ENCODE data around the gene HDAC9.
"Not testable (repeated sequence)": the region's sequence is repeated elsewhere in the genome, so short reads cannot be mapped to it uniquely, and the experiment has no call there.

HDAC9 gene

DNA sequence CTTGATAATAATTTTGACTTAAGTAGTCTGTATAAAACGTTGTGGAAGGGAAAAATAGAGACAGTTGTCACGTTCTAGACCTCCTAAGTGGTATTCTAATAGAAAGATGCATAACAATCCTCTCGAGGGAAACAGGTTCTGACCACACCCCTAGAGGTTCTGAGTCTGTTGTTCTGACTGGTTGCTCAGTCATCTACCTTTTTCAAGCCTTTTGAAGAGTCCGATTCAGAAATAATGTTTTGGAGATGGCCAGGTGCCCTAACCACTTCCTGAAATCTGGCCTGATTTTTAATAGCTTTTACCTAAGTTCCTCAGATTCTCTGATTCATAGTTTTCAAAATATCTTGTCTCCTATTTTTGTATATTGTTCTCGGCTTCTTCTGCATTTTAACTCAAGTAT, 175.6 kb downstream of the HDAC9 start:
- DNase-seq, result no peak

DNA sequence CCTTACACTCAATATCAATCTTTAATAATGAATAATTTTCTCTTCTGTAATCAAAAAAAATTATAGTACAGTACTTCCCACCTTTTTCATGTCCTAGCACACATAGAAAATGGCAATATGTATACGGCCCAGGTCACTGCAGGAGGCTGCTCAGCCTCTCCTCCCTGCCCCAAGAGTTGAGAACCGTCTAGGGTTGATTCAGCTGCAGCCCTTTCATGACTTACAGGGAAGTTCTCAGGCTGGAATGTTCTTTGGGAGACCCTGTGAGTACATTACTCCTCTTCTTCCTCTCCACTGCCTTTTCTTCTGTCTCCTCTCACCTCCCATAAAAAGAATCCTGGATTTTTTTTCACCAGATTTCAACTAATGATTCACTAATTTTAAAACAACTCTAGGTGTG, 180.0 kb downstream of the HDAC9 start:
- no peak for DNase-seq

DNA sequence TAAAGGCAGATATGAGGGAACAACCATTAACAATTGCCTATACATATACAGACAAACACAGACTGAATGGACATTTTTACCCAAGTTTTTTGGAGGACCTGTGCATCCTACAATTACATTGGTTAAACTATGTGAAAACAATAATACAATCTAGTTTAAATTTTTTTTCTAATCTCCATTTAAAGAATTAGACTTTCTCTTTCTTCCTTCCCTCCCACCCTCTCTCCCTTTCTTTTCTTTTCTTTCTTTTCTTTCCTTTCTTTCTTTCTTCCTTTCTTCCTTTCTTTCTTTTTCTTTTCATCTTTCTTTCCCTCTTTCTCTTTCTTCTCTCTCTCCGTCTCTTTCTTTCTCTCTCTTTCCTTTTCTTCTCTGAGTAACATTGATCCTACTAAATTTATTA, 183.7 kb downstream of the HDAC9 start:
- no peak for DNase-seq

DNA sequence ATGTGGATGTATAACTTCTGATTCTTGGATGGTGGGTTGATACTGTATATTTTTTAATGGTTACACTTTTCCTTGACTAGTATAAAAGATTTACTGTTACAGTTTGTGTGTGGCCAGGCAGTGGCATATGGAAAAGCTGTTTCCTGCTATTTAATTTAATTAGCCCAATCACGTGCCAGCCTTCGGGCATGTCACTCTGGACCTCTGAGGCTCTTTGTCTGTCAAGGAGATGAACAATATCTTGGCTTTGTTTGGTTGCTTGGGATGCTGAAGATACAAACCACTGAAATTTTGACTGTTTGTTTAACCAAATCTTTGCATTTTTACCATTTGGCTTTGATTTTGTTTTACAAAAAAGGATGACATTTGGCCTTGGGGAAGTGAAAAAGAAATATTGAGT, 185.0 kb downstream of the HDAC9 start:
- no peak for DNase-seq

DNA sequence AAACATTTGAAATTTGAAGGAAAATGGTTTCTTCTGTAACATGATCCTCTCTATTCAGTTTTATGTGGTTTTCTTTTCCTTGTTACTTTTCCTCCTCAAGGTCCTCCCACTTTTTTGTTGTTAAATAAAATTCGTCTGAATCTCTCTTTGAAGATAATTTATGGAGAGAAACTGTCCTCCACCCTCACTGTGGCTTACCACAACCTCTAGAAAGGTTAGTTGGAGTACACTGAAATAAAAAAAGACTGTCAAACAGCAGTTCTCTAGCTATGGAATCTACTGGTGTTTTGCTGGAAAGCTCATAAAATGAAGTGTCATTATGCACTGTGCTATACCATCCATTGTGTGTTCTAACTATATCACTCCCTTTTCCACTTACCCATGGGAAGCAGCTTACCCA, 189.4 kb downstream of the HDAC9 start:
- DNase-seq, result no peak

DNA sequence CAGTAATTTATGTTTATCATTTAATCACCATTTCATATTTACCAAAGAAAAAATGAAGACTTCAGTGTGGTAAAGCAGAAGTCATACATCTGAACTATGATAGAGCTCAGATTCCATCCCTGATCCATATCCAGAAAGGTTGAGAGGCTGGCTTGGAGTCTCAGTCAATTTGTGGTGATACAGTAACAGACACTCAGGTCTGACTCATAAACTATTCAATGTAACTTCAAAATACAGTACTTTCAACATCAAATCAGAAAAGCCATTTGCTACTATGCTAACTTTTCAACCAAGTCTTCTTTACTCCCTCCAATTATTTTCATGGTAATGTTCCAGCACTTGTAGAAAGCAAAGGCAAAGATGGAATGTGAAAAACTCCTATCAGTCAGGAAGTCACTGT, 190.4 kb downstream of the HDAC9 start:
- no peak for DNase-seq

DNA sequence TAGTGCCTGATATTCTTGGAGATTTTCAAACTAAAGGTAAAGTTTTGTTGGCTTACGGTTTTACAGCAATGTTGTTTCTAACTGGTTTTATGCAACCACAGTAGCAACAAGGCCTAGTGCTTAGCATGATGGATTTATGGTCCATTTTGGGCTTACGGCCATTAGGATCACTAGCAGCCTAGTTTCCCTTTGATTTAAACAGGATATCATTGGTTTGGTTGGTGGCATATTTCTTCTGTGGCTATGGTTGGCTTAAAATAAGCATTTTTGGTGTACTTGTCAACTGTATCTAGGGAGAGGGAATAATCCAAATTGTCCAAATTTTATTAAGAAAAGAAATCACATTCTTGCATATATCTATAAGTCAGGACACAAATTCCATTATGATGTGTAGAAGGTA, 194.0 kb downstream of the HDAC9 start:
- no peak for DNase-seq

DNA sequence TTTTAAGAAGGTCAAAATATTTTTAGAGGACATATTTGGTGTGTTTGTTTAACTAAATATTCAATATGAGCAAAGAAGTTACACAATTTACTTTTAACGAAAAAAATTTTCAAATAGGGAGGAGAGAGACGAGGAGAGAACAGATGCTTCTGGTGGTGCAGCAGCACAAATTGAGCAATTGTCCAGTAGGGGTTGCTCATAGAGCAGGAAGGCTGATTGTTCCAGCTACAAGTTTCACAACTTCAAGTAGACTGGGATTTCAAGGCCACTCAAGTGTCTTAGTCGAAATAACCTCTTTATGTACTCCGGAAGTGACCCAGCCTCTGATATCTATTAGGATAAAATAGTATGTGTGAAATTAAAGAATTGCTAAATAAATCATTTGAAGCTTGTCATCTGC, 197.9 kb downstream of the HDAC9 start:
- peak; percentile 65 for DNase-seq

DNA sequence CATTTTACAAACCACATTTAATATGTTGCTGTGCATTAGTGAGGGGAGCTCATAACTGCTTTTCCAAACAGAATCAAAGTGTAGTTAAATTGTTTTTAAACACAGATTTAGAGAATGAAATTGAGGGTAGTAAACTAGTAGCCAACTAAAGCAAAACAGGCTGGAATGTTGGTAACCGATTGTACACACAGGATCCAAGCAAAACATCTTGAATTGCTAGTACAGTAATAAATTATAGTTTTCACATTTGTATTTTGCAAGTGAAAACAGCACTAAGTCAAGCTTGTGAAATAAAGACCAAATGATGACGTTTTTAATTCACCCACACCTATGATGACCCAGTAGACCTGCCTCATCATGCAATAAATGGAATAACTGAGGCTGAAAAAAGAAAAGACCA, 198.3 kb downstream of the HDAC9 start:
- DNase-seq, result no peak

DNA sequence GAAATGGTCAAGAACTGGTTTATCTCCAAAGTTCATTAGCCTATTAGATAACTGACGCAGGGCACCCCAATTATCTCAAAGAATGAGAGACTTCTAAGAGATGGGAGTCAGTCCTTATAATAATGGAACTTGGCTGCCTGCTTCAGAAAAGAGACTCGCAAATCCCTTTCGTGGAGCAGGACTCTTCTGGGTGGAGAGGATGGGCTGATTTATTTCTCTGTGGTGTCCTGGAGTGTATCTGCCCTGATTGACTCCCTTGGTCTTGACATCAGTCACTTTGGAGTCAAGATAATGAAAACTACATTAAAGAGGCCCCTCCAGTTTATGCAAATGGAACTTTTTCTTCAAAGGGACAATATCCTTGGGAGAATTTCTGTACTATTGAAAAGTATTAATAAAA, 198.9 kb downstream of the HDAC9 start:
- DNase-seq, result no peak

DNA sequence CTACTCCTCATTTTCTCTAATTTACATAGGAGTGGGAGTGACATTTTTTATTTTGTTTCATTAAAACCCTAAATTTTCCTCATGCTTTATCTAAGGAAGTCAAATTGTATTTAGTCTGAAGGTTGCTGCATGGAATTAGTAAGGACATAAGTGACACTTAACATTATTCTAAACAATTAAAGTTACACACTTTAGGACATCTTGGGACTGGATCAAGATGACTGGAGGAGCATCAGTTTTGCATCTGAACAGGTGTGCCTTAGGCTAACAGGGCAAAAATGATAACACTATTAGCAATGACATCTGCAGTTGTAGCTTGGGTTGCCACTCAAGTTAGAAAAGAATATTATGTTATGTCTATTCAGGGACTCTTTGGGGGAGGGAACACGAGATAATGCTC, 199.4 kb downstream of the HDAC9 start:
- DNase-seq, result no peak

DNA sequence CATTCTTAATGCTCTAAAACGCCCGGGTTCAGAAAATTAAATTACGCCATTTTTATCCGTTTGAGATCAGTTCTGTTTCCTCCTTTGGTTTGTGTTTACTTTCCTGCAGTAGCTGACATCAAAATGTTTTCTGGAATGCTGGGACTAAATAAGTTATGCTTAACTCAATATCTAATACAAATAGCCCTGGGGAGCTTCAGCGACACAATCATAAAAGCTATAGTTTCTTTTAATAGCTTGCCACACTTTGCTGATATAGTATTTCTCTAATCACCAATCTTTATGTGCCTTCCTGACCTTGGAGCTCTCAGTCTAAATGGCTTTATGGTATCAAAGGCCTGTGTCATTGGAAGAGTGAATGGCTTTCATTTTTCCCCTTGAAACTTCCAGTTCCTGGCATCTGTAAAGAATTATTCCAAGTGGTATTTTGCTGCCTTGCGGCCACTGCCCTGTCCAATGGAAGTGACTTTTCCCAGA, 202.7 kb downstream of the HDAC9 start:
- DNase-seq, result no peak

DNA sequence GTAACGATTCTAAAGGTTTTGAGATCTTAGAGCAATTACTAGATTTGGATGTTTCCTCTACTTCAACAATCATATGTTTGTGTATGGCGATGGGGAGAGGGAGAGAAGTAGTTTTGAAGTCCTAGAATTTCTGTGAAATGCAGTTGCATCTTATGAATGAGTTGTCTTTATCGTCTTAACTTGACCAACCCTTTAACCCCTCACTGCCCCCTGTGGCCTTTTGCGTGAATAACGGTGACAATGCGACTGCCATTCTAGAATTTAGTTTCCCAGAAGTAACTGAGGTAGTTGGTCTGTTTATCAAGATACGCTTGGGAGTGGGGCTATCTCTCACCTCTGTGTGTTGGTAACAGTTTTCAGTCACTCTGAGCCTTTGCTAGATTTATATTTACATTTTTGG, 204.6 kb downstream of the HDAC9 start:
- no peak for DNase-seq

DNA sequence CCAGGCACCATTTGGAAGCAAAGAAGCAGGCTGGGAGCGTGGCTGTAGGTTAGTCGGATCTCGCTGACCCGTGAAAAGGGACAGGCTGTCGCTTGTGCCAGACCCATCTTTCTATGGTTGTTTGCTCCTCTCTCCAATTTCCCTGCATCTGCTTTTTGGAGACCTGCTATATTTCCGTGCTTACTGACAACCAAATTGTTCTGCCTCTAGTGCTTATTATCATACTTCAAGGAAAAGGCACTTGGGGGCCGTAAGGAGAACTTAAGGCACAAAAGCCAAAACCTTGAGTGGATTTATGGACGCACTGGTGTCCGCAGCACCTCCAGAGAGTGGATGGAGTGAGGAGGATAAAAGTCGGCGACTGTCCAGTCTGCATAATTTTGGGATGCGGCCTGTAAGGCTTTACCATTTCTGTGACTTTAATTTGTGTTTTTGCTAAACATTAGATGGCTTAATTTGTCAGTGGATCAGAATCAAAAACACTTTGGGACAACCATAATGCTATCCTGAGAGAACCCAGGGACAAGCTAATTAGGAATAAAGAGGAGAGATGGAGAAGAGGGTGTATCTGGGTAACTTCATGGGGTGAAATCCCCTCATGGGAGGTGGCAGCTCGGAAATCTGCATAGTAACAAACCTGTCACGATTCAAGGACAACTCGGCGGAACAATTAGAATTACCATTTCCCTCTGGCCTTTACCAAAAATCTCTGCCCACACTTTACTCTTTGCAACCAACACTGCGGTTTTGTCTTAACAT, 206.7 kb downstream of the HDAC9 start:
- DNase-seq, result no peak

DNA sequence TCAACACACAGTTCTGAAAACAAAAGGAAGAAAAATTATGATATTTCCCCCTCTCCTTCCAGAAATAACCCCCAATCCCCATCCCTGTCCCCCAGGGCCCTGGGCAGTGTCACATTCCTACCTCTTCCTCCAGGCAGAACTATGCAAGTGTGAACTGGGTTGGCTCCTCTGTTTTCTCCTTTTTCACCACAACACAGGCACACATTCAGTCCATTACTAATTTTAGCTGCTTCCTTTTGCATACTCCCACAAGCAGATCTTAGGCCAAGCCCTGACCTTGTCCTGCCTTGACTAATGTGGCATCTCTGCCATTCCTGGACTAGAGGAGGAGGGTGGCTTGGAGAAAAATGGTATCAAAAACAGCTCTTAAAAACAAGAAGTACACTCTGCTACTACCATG, 208.1 kb downstream of the HDAC9 start:
- no peak for DNase-seq

DNA sequence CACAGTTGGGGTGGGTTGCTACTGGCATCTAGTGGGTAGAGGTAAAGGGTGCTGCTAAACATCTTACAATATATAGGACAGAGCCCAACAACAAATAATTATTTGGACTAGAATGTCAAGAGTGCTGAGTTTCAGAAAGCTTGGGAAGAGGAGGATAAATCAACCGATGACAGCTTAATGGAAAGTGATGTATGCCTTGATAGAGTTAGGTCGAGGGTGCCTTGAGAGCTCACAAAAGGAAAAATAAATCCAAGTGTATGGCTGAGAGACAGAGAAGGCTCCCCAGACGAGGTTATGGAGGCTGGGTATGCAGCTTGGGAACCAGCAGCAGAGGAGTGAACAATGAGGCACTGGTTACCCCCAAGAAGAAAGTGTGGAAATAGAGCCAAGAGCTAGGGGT, 211.1 kb downstream of the HDAC9 start:
- DNase-seq, result no peak

DNA sequence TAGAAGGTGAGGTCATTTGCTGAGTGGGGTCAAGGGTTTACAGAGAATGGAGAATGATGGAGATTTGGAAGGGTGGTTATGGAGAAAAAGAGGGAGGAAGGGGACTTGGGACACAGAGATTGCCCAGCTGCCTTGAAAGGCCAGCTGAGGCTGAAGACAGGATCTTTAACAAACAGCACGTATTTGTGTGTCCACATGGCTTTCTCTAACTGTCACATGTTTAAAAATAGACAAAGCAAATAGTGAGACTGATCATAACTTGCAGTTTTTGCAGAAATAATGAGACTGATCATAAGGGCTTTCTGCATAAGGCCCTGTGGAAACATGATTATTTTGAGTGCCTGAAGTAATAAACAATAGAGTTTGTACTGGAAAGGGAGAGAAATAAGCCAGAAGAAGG, 212.7 kb downstream of the HDAC9 start:
- DNase-seq, result no peak

DNA sequence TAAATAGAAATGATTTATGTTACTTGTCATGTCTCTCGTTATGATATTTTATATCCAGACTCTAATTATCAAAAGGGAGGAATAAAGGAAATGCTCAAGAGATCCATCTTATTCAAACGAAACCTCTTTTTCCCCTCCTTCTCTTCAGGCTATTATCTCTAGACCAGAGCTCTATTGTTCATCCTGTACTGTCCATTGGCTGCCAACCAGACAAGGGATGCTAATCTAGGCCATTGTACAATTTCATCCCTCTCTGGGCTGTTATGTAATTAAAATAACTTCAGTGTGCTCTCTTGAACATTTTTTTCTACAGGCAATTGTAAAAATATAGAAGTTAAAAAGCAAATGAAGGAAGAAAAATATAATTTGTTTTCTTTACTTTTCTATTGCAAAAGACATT, 220.4 kb downstream of the HDAC9 start:
- DNase-seq, result no peak

DNA sequence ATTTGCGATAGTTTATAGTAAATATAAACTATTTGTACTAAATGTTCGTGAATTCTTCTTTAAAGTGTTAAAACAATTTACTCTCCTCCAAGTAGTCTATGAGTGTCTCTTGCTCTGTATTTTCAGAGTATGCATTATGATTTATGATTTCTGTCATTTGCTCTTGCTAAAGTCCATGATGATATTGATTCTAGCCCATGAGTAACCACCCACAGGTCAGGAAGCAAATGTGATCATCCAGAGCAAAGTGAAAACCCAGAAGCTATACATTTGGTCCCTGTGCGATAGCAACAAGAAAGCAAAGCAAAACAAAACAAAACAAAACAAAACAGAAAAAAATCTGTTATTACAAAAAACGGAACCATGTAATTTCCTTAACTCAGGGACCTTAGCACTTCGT, 225.9 kb downstream of the HDAC9 start:
- no peak for DNase-seq

DNA sequence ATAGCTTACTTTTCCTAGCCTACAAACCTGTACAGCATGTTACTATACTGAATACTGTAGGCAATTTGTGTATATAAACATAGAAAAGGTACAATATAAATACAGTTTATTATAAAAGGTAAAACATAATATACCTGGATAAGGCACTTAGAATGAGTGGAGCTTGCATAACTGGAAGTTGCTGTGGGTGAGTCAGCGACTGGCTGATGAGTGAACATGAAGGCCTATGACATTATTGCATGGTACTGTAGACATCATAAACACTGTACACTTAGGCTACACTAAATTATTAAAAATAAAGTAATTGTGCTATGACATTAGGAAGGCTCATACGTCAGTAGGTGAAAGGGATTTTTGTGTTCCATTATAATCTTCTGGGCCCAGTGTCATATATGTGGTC, 228.8 kb downstream of the HDAC9 start:
- DNase-seq, result no peak

DNA sequence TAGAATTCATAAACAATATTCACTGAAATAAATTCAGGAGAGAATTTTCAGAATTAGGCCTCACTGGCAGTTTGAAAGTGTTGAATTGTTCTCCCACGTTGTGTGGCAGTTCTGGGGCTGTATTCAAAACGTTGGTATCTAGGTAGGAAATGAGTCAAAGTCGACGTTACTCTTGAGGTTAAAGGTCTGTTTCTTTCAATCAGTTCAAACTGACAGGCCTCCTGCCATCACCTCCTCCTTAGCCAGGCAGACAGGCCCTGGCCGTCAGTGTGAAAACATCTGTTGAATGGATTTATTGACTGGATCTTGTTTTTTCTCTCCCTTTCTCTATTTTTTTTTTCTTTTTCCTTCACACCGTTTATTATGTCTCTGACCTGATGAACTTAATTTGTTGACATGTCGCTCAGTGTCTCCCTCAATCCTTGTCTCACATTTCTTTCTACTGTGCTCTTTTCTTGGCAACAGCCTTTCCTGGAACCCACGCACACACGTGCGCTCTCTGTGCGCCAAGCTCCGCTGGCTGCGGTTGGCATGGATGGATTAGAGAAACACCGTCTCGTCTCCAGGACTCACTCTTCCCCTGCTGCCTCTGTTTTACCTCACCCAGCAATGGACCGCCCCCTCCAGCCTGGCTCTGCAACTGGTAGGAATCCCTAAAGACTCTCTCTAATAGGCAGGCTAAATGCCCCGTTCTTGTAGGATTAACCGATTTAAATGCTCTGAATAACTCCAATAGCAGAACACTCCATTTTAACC, 231.7 kb downstream of the HDAC9 start:
- no peak for DNase-seq

DNA sequence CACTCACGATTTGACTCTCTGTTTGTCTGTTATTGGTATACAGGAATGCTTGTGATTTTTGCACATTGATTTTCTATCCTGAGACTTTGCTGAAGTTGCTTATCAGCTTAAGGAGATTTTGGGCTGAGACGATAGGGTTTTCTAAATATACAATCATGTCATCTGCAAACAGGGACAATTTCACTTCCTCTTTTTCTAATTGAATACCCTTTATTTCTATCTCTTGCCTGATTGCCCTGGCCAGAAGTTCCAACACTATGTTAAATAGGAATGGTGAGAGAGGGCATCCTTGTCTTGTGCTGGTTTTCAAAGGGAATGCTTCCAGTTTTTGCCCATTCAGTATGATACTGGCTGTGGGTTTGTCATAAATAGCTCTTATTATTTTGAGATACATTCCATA, 240.5 kb downstream of the HDAC9 start:
- not testable (repeated sequence) for DNase-seq

DNA sequence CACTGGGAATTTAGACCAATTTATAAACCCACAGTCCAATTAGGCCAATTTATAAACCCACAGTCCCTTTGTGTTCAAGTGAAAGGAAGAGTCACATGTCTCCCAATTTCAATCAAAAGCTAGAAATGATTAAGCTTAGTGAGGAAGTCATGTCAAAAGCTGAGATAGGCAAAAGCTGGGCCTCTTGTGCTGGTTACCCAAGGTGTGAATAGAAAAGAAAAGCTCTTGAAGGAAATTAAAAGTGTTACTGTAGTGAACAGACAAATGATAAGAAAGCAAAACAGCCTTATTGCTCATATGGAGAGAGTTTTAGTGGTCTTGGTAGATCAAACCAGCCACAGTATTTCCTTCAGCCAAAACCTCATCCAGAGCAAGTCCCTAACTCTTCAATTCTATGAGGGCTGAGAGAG, 245.0 kb downstream of the HDAC9 start:
- no peak for DNase-seq

DNA sequence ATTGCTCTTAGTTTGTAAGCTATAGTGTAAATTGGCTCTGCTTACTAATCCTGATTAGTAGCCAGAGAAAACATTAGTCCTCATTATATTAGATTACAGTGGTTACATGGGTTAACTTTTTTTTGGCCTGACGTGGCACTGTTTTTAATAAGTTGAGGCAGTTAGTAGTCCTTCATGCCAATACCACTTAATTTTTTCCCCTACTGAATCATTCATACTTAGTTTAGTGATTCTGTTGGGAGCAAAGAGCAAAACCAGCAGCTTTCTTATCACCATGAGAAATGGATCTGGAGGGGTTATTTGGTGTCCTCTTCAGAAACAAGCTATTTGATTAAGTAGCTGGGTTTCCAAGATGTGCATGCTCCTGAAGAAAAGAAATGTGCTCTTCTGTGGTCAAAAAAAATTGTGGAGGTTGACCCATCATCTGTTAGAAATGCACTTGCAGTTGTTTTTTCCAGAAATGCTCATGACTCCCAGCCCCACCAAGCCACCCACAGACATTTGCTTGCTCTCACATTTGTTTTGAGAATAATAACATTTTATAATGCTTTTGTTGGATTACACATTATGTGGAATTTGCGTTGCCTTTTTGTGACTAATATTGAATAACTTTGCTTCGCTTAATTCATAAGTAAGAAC, 258.5 kb downstream of the HDAC9 start:
- DNase-seq, result no peak
